WERI-Rb-1 (cell line): ENCODE measurements around the gene TNN.

Experiments used
- DNase-seq: peaks from one replicate; pipeline ENCODE4 v3.0.0-alpha.2; 2020
- H3K27ac ChIP-seq: fragments of 250-450 bp; sonication (Bioruptor Pico); 2 replicates; pipeline ENCODE4 v1.5.1; 2020; ENCODE audit warnings: mild to moderate bottlenecking, moderate library complexity
- H3K27me3 ChIP-seq: fragments of 250-450 bp; sonication (Bioruptor Pico); 2 replicates; pipeline ENCODE4 v1.5.1; 2021; ENCODE audit warnings: mild to moderate bottlenecking, low read depth, moderate library complexity; ENCODE audit not compliant: insufficient read depth, severe bottlenecking
- H3K36me3 ChIP-seq: fragments of 250-450 bp; sonication (Bioruptor Pico); 2 replicates; pipeline ENCODE4 v1.5.1; 2020; ENCODE audit warnings: mild to moderate bottlenecking, moderate library complexity
- H3K4me3 ChIP-seq: 2 replicates; pipeline ENCODE4 v1.5.1; 2011; ENCODE audit warnings: low read depth, mild to moderate bottlenecking, control low read depth, low read length
- H3K9me3 ChIP-seq: fragments of 250-450 bp; sonication (Bioruptor Pico); 2 replicates; pipeline ENCODE4 v1.5.1; 2021; ENCODE audit warnings: mild to moderate bottlenecking, moderate library complexity; ENCODE audit not compliant: severe bottlenecking
- CTCF ChIP-seq: IDR thresholded peaks from 2 replicates; pipeline ENCODE4 v1.5.1; 2011; ENCODE audit warnings: low read depth, mild to moderate bottlenecking, control low read depth, inconsistent platforms, low read length

TNN gene

GRCh38 chr1:175079338-175079737, 11.7 kb downstream of the TNN start:
- Histone ChIP-seq H3K36me3 (no peaks in the 10 kb centered on the region), H3K27ac (no peak overlapping the region), H3K9me3 (no peaks in the 10 kb centered on the region), H3K27me3 (no peaks in the 10 kb centered on the region), H3K4me3 (no peak overlapping the region)
- no peak for TF ChIP-seq CTCF
- no peak for DNase-seq

GRCh38 chr1:175080030-175080429, 12.4 kb downstream of the TNN start:
- Histone ChIP-seq H3K9me3 (no peaks in the 10 kb centered on the region), H3K36me3 (no peaks in the 10 kb centered on the region), H3K4me3 (no peak overlapping the region), H3K27ac (no peak overlapping the region), H3K27me3 (no peaks in the 10 kb centered on the region)
- TF ChIP-seq CTCF = no peak
- no peak for DNase-seq

DNA sequence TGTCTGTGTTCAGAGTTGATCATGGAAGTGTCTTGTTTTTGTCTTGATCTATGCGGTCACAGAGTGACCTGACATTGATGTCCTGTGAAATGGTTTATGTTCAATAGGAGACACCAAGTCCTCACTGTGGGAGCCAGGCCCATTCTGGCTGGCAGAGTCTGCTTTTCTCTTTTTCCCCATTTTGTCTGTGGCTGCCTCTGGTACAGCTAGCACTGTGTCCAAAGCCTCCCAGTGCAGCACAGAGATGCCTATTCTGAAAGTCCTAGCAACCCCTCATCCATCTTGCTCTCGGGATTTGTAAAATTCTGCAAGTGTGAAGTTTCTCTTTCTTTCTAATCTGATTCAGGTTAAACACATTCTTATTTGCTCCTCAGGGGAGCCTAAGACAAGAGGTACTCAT, 14.3 kb downstream of the TNN start:
- no peak for TF ChIP-seq CTCF
- no peak for DNase-seq

GRCh38 chr1:175088525-175088951, 20.9 kb downstream of the TNN start:
- H3K27ac ChIP-seq = no peak overlapping the region
- no peaks in the 10 kb centered on the region for H3K36me3 ChIP-seq
- no peaks in the 10 kb centered on the region for H3K27me3 ChIP-seq
- DNase-seq = no peak
- no peak for TF ChIP-seq CTCF
- H3K9me3 ChIP-seq = no peaks in the 10 kb centered on the region
- H3K4me3 ChIP-seq = no peak overlapping the region

More for the DNA sequence above, 14.3 kb downstream of the TNN start:
- Histone ChIP-seq H3K27ac (no peak overlapping the region), H3K36me3 (no peaks in the 10 kb centered on the region), H3K27me3 (no peaks in the 10 kb centered on the region), H3K4me3 (no peak overlapping the region), H3K9me3 (no peaks in the 10 kb centered on the region)

GRCh38 chr1:175089136-175089718, 21.6 kb downstream of the TNN start:
- Histone ChIP-seq H3K27me3 (no peaks in the 10 kb centered on the region), H3K4me3 (no peak overlapping the region), H3K27ac (no peak overlapping the region), H3K36me3 (no peaks in the 10 kb centered on the region), H3K9me3 (no peaks in the 10 kb centered on the region)
- no peak for DNase-seq
- no peak for TF ChIP-seq CTCF

DNA sequence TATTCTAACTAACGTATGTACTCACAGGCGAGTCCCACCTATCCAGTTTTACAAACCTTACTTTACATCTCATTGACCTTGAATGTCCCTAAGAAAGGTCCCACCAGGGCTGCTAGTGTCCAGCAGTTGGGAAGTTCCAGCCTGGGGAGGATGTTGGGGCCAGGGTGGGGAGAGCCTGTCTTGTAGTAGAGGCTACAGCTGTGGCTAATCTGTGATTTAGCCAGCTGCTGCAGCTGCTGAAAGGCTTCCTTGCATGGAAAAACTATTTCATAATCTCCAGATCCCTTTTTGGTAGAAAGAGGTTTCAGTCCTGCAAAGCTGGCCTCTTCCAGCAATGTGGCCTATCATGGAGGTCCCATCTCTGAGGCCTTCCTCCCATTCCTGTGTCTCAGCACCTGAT, 23.1 kb downstream of the TNN start:
- H3K4me3 ChIP-seq = no peak overlapping the region
- H3K36me3 ChIP-seq = no peaks in the 10 kb centered on the region
- no peaks in the 10 kb centered on the region for H3K27me3 ChIP-seq
- no peak overlapping the region for H3K27ac ChIP-seq
- no peak for DNase-seq
- no peak for TF ChIP-seq CTCF
- no peaks in the 10 kb centered on the region for H3K9me3 ChIP-seq
